ENCODE results near the gene SGK1. TPM values are rescaled to one million over a fixed set of nuclear protein-coding genes. Genes with fewer than 3 reads are reported as not detected.

The SGK1 gene
- total RNA-seq, 1 experiment from 2014 or later: 7.8 TPM

DNA sequence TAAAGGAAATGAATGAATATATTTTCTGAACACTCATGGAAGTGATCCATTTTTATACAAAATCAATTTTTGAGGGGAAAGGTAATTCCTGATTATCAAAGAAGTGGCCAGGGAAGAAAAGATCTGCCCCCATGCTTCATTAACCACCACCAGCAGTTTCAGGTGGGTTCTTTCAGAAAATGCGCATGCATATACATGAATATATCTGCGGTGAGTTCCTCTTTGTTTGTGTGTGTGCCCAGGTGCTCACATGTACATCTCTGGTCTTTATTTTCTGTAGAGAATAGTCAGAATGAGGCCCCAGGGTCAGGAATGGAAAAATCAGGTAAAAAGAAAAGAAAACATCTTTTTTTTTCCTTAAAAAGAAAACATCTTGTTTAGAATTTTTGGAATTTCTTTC is 88.4 kb downstream of the SGK1 start:
- no peak overlapping the region for H4K91ac ChIP-seq (ENCODE audit: insufficient read length, low read depth, low read length)
- H3K27me3 ChIP-seq (ENCODE audit: insufficient read depth, low read length): no peaks in the 10 kb centered on the region
- TF ChIP-seq, protein P1, sequence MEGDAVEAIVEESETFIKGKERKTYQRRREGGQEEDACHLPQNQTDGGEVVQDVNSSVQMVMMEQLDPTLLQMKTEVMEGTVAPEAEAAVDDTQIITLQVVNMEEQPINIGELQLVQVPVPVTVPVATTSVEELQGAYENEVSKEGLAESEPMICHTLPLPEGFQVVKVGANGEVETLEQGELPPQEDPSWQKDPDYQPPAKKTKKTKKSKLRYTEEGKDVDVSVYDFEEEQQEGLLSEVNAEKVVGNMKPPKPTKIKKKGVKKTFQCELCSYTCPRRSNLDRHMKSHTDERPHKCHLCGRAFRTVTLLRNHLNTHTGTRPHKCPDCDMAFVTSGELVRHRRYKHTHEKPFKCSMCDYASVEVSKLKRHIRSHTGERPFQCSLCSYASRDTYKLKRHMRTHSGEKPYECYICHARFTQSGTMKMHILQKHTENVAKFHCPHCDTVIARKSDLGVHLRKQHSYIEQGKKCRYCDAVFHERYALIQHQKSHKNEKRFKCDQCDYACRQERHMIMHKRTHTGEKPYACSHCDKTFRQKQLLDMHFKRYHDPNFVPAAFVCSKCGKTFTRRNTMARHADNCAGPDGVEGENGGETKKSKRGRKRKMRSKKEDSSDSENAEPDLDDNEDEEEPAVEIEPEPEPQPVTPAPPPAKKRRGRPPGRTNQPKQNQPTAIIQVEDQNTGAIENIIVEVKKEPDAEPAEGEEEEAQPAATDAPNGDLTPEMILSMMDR (conservative IDR thresholded peaks at IDR 0.05): no peak
- Mint-ChIP-seq H3K36me3 (ENCODE audit: insufficient read depth in 1 of 3, low read depth in 3 of 3) (peaks cover 0 to 4% (median 0%) of the 10 kb centered on the region in 3 experiments; a peak in 1 of 7 replicates), H3K27me3 (ENCODE audit: low read depth) (no peaks in the 10 kb centered on the region; the same call in 1 of the 2 replicates), H3K4me1 (peaks cover 16 to 20% of the 10 kb centered on the region in 2 experiments), H3K9me3 (no peaks in the 10 kb centered on the region), H3K27ac (peak overlapping the region; percentile 93 to 95 (median 95)), H3K4me3 (no peak overlapping the region)
- no peak overlapping the region for H3K9ac ChIP-seq (ENCODE audit: extremely low read depth, insufficient read length, low read length)
- no peak for DNase-seq
- H3T11ph ChIP-seq (ENCODE audit: low read length): no peak overlapping the region
- H4K5ac ChIP-seq (ENCODE audit: insufficient read length, low read depth, low read length): no peak overlapping the region
- no peak overlapping the region for H3K4ac ChIP-seq (ENCODE audit: low read depth, low read length)
- no peaks in the 10 kb centered on the region for H4K20me1 ChIP-seq (ENCODE audit: control insufficient read depth, insufficient read depth, insufficient read length)
- H2BK12ac ChIP-seq (ENCODE audit: insufficient read length, low read depth, low read length): no peak overlapping the region
- no peak overlapping the region for H2AK5ac ChIP-seq (ENCODE audit: insufficient read length, low read length)
- no peaks in the 10 kb centered on the region for H3K79me2 ChIP-seq (ENCODE audit: insufficient read depth, low read length)
- H4K8ac ChIP-seq (replicated peaks; ENCODE audit: insufficient read length, low read depth, low read length): no peak overlapping the region
- WGBS (ENCODE audit: extremely low coverage, insufficient read length, low lambda C conversion rate): no CpG with 5 or more reads among the region's 2 CpGs
- no peak overlapping the region for H3K23ac ChIP-seq (ENCODE audit: insufficient read length, low read depth, low read length)
- H3K23me2 ChIP-seq (ENCODE audit: insufficient read length, low read depth, low read length, poor library complexity, severe bottlenecking): no peaks in the 10 kb centered on the region
- H2BK15ac ChIP-seq (ENCODE audit: low read depth, low read length): no peak overlapping the region
- H3K9me3 ChIP-seq (ENCODE audit: control insufficient read depth, low read depth, low read length): no peaks in the 10 kb centered on the region
- H2BK20ac ChIP-seq (ENCODE audit: low read depth, low read length, poor library complexity, severe bottlenecking): no peak overlapping the region
- H3K14ac ChIP-seq (ENCODE audit: insufficient read depth, low read length): no peak overlapping the region
- H3K4me2 ChIP-seq (ENCODE audit: insufficient read depth, insufficient read length, low read length): no peak overlapping the region
- no peak overlapping the region for H2BK5ac ChIP-seq (ENCODE audit: insufficient read length, low read length)
- peak overlapping the region; percentile 43 for H3K27ac ChIP-seq (ENCODE audit: insufficient read length, low read depth, low read length)
- no peaks in the 10 kb centered on the region for H3K79me1 ChIP-seq (ENCODE audit: insufficient read depth, low read depth, low read length, poor library complexity, severe bottlenecking)
- no peak overlapping the region for H2AFZ ChIP-seq (ENCODE audit: low read length)
- no peaks in the 10 kb centered on the region for H3K4me1 ChIP-seq (ENCODE audit: insufficient read depth, low read length)
- H2BK120ac ChIP-seq (ENCODE audit: low read depth, low read length, poor library complexity, severe bottlenecking): no peak overlapping the region
- no peak overlapping the region for H3K18ac ChIP-seq (ENCODE audit: insufficient read length, low read depth, low read length)
- H3K56ac ChIP-seq (ENCODE audit: insufficient read length, low read depth, low read length): no peak overlapping the region
